Endothelial cell (in vitro differentiated cells): ENCODE data around the gene GPR171. TPM values are rescaled to one million over a fixed set of nuclear protein-coding genes. Genes with fewer than 3 reads are reported as not detected.

Experiments used
- DNase-seq: peaks from one replicate; pipeline ENCODE4 v3.0.0; 2021; ENCODE audit warnings: low spot score
- H3K27ac Mint-ChIP-seq: one replicate; pipeline ENCODE4 v1.8.0; 2021; ENCODE audit warnings: mixed read lengths, inconsistent platforms; ENCODE audit not compliant: unreplicated experiment
- H3K27me3 Mint-ChIP-seq: one replicate; pipeline ENCODE4 v1.8.0; 2021; ENCODE audit warnings: mild to moderate bottlenecking, moderate library complexity, mixed read lengths, inconsistent platforms; ENCODE audit not compliant: unreplicated experiment
- H3K36me3 Mint-ChIP-seq: one replicate; pipeline ENCODE4 v1.8.0; 2021; ENCODE audit warnings: mild to moderate bottlenecking, low read depth, mixed read lengths, inconsistent platforms; ENCODE audit not compliant: unreplicated experiment
- H3K4me1 Mint-ChIP-seq: one replicate; pipeline ENCODE4 v1.8.0; 2021; ENCODE audit warnings: mild to moderate bottlenecking, mixed read lengths, inconsistent platforms; ENCODE audit not compliant: unreplicated experiment
- H3K4me3 Mint-ChIP-seq: one replicate; pipeline ENCODE4 v1.8.0; 2021; ENCODE audit warnings: mild to moderate bottlenecking, mixed read lengths, inconsistent platforms; ENCODE audit not compliant: unreplicated experiment
- H3K9me3 Mint-ChIP-seq: one replicate; pipeline ENCODE4 v1.8.0; 2021; ENCODE audit warnings: mixed read lengths, inconsistent platforms; ENCODE audit not compliant: unreplicated experiment
- total RNA-seq: library from RNA; stranded (reverse); fragmentation: NEBNext Ultra II Directional; extraction: Animal tissue kit (Norgen Biotek cat#: 25700); gene quantifications from one replicate; pipeline ENCODE4 v1.2.1, GENCODE V29; 2021; ENCODE audit not compliant: unreplicated experiment
- TF ChIP-seq, protein P1 (sequence below): fragments of 200-600 bp; sonication (generic); IDR thresholded peaks from one replicate; pipeline ENCODE4 v1.5.0; 2021; ENCODE audit warnings: antibody characterized with exemption; ENCODE audit not compliant: unreplicated experiment

GPR171 gene
- total RNA-seq, 1 donor from 2014 or later = not detected

DNA sequence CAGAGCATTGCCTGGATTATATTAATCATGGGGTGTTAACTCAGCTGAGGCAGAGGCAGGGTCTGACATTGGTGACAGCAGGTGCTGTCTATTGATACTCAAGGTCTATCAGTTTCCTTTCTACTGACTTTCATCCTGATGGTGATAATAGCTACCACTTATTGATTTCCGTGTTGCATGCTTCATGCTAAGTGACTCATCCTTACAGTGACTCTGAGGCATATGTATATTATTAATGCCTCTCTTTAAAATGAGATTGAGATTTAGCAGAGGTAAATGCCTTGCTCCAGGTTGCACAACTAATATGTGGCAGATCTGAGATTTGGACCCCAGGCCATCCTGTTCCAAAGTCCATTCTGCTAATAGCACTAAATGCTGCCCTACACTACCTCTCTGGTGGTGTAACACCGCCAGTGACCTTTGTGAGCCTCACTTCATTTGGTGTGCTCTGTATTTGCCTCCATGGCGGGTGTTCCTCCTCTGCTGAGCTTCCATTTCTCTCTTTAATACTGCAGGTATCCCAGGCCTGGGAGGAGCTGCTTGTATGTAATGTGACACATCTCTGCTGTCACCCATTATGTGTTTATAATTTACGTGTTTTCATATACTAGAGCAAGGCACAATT, 50.4 kb downstream of the GPR171 start:
- Mint-ChIP-seq H3K4me3 (no peak overlapping the region), H3K27ac (no peak overlapping the region), H3K9me3 (no peaks in the 10 kb centered on the region), H3K4me1 (peaks cover 3% of the 10 kb centered on the region), H3K27me3 (no peaks in the 10 kb centered on the region), H3K36me3 (no peaks in the 10 kb centered on the region)
- TF ChIP-seq, protein P1, sequence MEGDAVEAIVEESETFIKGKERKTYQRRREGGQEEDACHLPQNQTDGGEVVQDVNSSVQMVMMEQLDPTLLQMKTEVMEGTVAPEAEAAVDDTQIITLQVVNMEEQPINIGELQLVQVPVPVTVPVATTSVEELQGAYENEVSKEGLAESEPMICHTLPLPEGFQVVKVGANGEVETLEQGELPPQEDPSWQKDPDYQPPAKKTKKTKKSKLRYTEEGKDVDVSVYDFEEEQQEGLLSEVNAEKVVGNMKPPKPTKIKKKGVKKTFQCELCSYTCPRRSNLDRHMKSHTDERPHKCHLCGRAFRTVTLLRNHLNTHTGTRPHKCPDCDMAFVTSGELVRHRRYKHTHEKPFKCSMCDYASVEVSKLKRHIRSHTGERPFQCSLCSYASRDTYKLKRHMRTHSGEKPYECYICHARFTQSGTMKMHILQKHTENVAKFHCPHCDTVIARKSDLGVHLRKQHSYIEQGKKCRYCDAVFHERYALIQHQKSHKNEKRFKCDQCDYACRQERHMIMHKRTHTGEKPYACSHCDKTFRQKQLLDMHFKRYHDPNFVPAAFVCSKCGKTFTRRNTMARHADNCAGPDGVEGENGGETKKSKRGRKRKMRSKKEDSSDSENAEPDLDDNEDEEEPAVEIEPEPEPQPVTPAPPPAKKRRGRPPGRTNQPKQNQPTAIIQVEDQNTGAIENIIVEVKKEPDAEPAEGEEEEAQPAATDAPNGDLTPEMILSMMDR = no peak
- no peak for DNase-seq

Other genes with a start within 250 kb of the GPR171 start
- not detected for gene CLRN1, start 230.5 kb downstream of the GPR171 start, total RNA-seq
- 4.4 TPM for gene MED12L, start 117.6 kb downstream of the GPR171 start, total RNA-seq
- 0.21 TPM for gene P2RY14, start 75.3 kb upstream of the GPR171 start, total RNA-seq
- gene GPR87, start 113.6 kb upstream of the GPR171 start, total RNA-seq = 2.0 TPM
- not detected for gene P2RY13, start 126.3 kb upstream of the GPR171 start, total RNA-seq
- gene P2RY12, start 181.5 kb upstream of the GPR171 start, total RNA-seq = not detected